GM12878 (cell line): Measurements from ENCODE around the gene SH2D5.

Experiments used
- CTCF ChIP-seq, 3 experiments: IDR thresholded peaks in 2 of 3; conservative IDR thresholded peaks in 1 of 3; 2 replicates each; pipeline ENCODE4 v1.5.1; 2011; ENCODE audit warnings: low read depth in 3 of 3, low read length in 3 of 3, mild to moderate bottlenecking in 3 of 3, control low read depth in 2 of 3, moderate library complexity in 2 of 3, inconsistent platforms in 1 of 3, mixed read lengths in 1 of 3; ENCODE audit not compliant: control insufficient read depth in 2 of 3, insufficient read depth in 1 of 3; ENCODE audit errors: extremely low read depth in 1 of 3
- JUNB ChIP-seq: IDR thresholded peaks from 2 replicates; pipeline ENCODE4 v1.6.1; 2016; ENCODE audit warnings: antibody characterized with exemption, mild to moderate bottlenecking
- NRF1 ChIP-seq: conservative IDR thresholded peaks from 2 replicates; pipeline ENCODE4 v1.6.1; 2011; ENCODE audit warnings: mild to moderate bottlenecking, low read depth, low read length, improper control_type of control experiment
- REST ChIP-seq: IDR thresholded peaks from 2 replicates; pipeline ENCODE4 v1.6.1; 2012; ENCODE audit warnings: mild to moderate bottlenecking, low read depth, low read length
- SIX5 ChIP-seq: IDR thresholded peaks from 2 replicates; pipeline ENCODE4 v1.6.1; 2011; ENCODE audit warnings: mild to moderate bottlenecking, low read depth, low read length, moderate library complexity; ENCODE audit not compliant: severe bottlenecking
- YY1 ChIP-seq: IDR thresholded peaks from 2 replicates; pipeline ENCODE4 v1.6.1; 2011; ENCODE audit warnings: low read depth, mild to moderate bottlenecking, low read length

GRCh38 chr1:20740781-20741180 lies 8.3 kb upstream of the SH2D5 start:
- TF ChIP-seq SIX5 (no peak), NRF1 (no peak), REST (no peak), CTCF (IDR thresholded peaks at IDR 0.05 in 2 of 3, conservative IDR thresholded peaks at IDR 0.05 in 1 of 3; ENCODE audit: control insufficient read depth in 2 of 3, extremely low read depth in 1 of 3, insufficient read depth in 1 of 3, low read depth in 3 of 3, low read length in 3 of 3) (no peak), YY1 (no peak), JUNB (no peak)
